T-helper 2 cell (primary cell): ENCODE results near the gene DKK3.
"Not testable (repeated sequence)": the region's sequence is repeated elsewhere in the genome, so short reads cannot be mapped to it uniquely, and the experiment has no call there.

Source experiments
- DNase-seq, 5 experiments: peaks; one replicate each; pipeline versions ENCODE4 v3.0.0 to v3.0.0-alpha.2; 2012 to 2022
- total RNA-seq, 2 donors: gene quantifications; one replicate each; lab custom pipeline; 2026; lab: John Stamatoyannopoulos, UW

DKK3 gene
- 0.20 to 0.31 reads per million in 2 donors for total RNA-seq

- DNase-seq = peak in 1 of 5 experiments; percentile 25
These were observed at the start of gene DKK3 for GRCh38 chr11:12007769-12008737. Gene DKK3 (minus strand): TSS chr11:12008626. CDS start chr11:12008582, 44 bp downstream.

- DNase-seq = no peak
These were observed 49.0 kb upstream of the DKK3 start for GRCh38 chr11:12057299-12057980.

GRCh38 chr11:12056119-12056518 lies 47.7 kb upstream of the DKK3 start:
- DNase-seq = no peak

GRCh38 chr11:12053606-12054361 lies 45.4 kb upstream of the DKK3 start:
- no peak for DNase-seq

GRCh38 chr11:12052676-12053605 lies 44.5 kb upstream of the DKK3 start:
- peak in 1 of 5 experiments; percentile 70 for DNase-seq

- no peak for DNase-seq
These were observed 42.8 kb upstream of the DKK3 start for GRCh38 chr11:12051287-12051662.

- no peak for DNase-seq
These were observed 42.3 kb upstream of the DKK3 start for GRCh38 chr11:12050470-12051286.

- DNase-seq = peak in 1 of 5 experiments; percentile 22
These were observed 40.7 kb upstream of the DKK3 start for GRCh38 chr11:12048936-12049790.

GRCh38 chr11:12046636-12047236 lies 38.3 kb upstream of the DKK3 start:
- no peak for DNase-seq

GRCh38 chr11:12045914-12046635 lies 37.6 kb upstream of the DKK3 start:
- DNase-seq = no peak

GRCh38 chr11:12044799-12045198 lies 36.4 kb upstream of the DKK3 start:
- DNase-seq = no peak

- peak in 4 of 5 experiments; percentile 33 to 56 (median 38) for DNase-seq
These were observed 35.7 kb upstream of the DKK3 start for GRCh38 chr11:12043959-12044791.

GRCh38 chr11:12043221-12043620 lies 34.8 kb upstream of the DKK3 start:
- DNase-seq = no peak

GRCh38 chr11:12042215-12042676 lies 33.8 kb upstream of the DKK3 start:
- DNase-seq = no peak

GRCh38 chr11:12040719-12041118 lies 32.3 kb upstream of the DKK3 start:
- DNase-seq = not testable (repeated sequence)

GRCh38 chr11:12032968-12033367 lies 24.5 kb upstream of the DKK3 start:
- no peak for DNase-seq

GRCh38 chr11:12031856-12032544 lies 23.6 kb upstream of the DKK3 start:
- DNase-seq = no peak
